Measurements from ENCODE around the gene RFNG.

The RFNG gene

DNA sequence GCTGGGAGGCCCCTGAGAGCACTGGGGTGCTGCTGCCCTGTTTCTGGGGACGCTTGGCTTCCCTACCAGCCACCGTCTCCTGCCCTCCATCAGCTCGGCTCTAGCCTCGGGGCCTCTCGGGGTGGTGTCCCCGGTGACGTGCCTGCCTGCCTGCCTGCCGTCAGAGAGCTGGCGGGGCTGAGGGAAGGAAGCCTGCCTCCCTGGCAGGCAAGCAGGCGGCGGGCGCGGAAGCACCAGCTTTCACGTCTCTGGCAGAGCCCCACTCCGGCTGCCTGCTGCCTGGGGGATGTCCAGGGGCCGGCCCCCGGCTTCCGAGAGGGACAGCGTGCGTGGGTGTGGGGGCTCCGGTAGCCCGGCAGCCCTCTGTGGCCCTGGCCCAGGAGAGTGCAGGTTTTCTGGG is 38.3 kb downstream of the RFNG start:
- no peaks in the 10 kb centered on the region for H3K36me3 ChIP-seq (ENCODE audit: low read length)
- no peak overlapping the region for H3K27ac ChIP-seq (ENCODE audit: low read depth, low read length)
- no peak overlapping the region for H3K4me2 ChIP-seq (ENCODE audit: low read depth, low read length, poor library complexity, severe bottlenecking)
- TF ChIP-seq CTCF (IDR thresholded peaks at IDR 0.05; ENCODE audit: insufficient read depth, low read length, poor library complexity, severe bottlenecking), result no peak
- TF ChIP-seq EZH2phosphoT487 (conservative IDR thresholded peaks at IDR 0.05; ENCODE audit: low read length), result no peak
- H3F3A ChIP-seq (ENCODE audit: insufficient read depth), result no peaks in the 10 kb centered on the region
- no peak overlapping the region for H3K9ac ChIP-seq (ENCODE audit: low read length)
- no peaks in the 10 kb centered on the region for H3K79me2 ChIP-seq (ENCODE audit: insufficient read depth, low read length)
- no peak overlapping the region for H3K4me3 ChIP-seq (ENCODE audit: insufficient read depth, low read length, poor library complexity, severe bottlenecking)
- H2AFZ ChIP-seq (ENCODE audit: low read depth, low read length, severe bottlenecking), result no peak overlapping the region
- H3K27me3 ChIP-seq (ENCODE audit: low read length), result no peaks in the 10 kb centered on the region
- H3K9me2 ChIP-seq (replicated peaks; ENCODE audit: insufficient read depth, low read length), result no peaks in the 10 kb centered on the region
- H3K9me3 ChIP-seq (ENCODE audit: insufficient read depth, low read length), result no peaks in the 10 kb centered on the region
- no peaks in the 10 kb centered on the region for H4K20me1 ChIP-seq (ENCODE audit: low read depth, low read length)

DNA sequence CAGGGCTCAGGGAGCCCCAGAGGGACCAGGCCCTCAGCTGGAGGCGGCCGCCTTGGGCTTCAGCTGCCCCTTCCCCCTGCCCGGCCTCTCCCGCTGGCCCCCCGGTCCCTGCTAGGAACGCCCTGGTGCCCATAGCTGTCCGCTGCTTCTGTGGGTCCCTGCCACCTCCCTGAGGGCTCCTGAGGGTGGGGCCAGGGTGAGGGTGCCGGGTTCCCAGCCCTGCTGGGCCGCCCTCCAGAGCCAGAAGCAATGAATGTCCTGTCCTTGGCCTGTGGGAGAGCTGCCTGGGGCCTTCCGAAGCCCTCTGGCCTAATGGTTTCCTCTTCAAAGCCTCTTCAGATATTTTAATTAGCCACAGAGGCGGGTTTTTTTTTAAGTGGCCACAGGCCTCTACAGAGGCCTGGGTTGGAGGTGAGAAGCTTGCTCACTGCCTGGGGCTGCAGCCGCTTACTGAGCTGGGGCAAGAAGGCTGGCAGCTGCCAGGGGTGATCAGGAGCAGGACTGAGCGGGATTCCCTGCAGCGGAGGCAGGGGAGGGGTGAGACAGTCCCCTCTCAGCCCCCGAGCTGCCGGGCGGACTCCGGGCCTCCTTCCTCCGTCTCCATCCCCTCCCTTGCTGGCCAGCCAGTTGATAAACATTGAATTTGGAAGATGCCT is 38.8 kb downstream of the RFNG start:
- no peak for TF ChIP-seq CTCF (IDR thresholded peaks at IDR 0.05; ENCODE audit: insufficient read depth, low read length, poor library complexity, severe bottlenecking)
- no peak for TF ChIP-seq EZH2phosphoT487 (conservative IDR thresholded peaks at IDR 0.05; ENCODE audit: low read length)
- no peaks in the 10 kb centered on the region for H4K20me1 ChIP-seq (ENCODE audit: low read depth, low read length)
- H3K36me3 ChIP-seq (ENCODE audit: low read length), result no peaks in the 10 kb centered on the region
- H3K27me3 ChIP-seq (ENCODE audit: low read length), result no peaks in the 10 kb centered on the region
- no peak overlapping the region for H3K9ac ChIP-seq (ENCODE audit: low read length)
- H3K9me3 ChIP-seq (ENCODE audit: insufficient read depth, low read length), result no peaks in the 10 kb centered on the region
- H2AFZ ChIP-seq (ENCODE audit: low read depth, low read length, severe bottlenecking), result no peak overlapping the region
- no peaks in the 10 kb centered on the region for H3K79me2 ChIP-seq (ENCODE audit: insufficient read depth, low read length)
- no peak overlapping the region for H3K4me2 ChIP-seq (ENCODE audit: low read depth, low read length, poor library complexity, severe bottlenecking)
- H3F3A ChIP-seq (ENCODE audit: insufficient read depth), result no peaks in the 10 kb centered on the region
- H3K4me3 ChIP-seq (ENCODE audit: insufficient read depth, low read length, poor library complexity, severe bottlenecking), result no peak overlapping the region
- no peaks in the 10 kb centered on the region for H3K9me2 ChIP-seq (replicated peaks; ENCODE audit: insufficient read depth, low read length)
- no peak overlapping the region for H3K27ac ChIP-seq (ENCODE audit: low read depth, low read length)

DNA sequence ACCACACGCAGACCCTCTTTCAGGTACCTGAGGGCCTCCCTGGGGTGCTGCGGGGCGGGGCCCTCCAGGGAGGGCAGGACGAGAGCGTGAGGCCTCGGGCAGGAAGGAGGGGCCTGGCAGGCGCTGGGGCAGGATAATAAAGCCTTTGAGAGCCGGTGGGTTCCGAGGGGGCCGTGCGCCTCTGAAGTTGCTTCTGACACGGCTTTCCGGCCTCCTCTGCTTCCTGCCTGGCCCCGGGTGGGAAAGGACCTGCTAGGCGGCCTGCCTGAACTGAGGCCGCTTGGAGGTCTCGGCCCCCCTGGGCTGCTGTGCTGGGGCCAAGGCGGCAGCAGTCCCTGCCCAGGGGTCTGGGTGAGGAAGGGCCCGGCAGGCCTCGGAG is 39.4 kb downstream of the RFNG start:
- Histone ChIP-seq H2AFZ (ENCODE audit: low read depth, low read length, severe bottlenecking) (no peak overlapping the region), H3K27ac (ENCODE audit: low read depth, low read length) (no peak overlapping the region), H3K9ac (ENCODE audit: low read length) (no peak overlapping the region), H3K4me3 (ENCODE audit: insufficient read depth, low read length, poor library complexity, severe bottlenecking) (no peak overlapping the region), H3K4me2 (ENCODE audit: low read depth, low read length, poor library complexity, severe bottlenecking) (no peak overlapping the region), H4K20me1 (ENCODE audit: low read depth, low read length) (no peaks in the 10 kb centered on the region), H3F3A (ENCODE audit: insufficient read depth) (no peaks in the 10 kb centered on the region), H3K9me3 (ENCODE audit: insufficient read depth, low read length) (no peaks in the 10 kb centered on the region), H3K27me3 (ENCODE audit: low read length) (no peaks in the 10 kb centered on the region), H3K9me2 (replicated peaks; ENCODE audit: insufficient read depth, low read length) (no peaks in the 10 kb centered on the region), H3K79me2 (ENCODE audit: insufficient read depth, low read length) (no peaks in the 10 kb centered on the region), H3K36me3 (ENCODE audit: low read length) (no peaks in the 10 kb centered on the region)
- no peak for TF ChIP-seq EZH2phosphoT487 (conservative IDR thresholded peaks at IDR 0.05; ENCODE audit: low read length)

DNA sequence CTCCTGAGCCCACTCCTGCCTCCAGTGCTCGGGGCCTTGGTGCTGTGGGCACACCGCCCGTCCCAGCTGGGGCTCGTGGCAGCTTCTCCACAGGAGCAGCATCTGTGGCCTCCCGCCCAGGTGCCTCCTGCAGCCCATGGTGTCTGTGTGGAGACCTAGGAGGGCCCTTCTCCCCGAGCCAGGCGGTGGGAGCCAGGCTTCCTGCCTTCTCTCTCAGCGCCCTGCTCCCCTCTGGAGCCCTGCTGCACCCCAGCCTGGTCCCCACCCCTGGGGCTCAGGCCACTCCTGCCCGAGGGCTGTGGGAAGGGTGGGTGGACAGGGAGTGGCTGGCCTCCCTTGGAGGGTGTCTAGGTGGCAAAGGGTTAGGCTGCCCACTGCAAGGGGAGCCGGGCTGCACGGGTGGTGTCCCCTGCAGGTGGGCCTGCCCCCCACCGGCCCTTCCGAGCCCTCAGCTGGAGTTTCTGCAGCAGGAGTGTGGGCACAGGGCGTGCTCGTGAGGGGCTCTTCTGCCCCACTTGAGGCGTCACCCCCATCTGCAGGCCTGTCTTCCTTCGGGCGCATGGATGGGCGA is 39.9 kb downstream of the RFNG start:
- H3K79me2 ChIP-seq (ENCODE audit: insufficient read depth, low read length), result no peaks in the 10 kb centered on the region
- no peaks in the 10 kb centered on the region for H3K36me3 ChIP-seq (ENCODE audit: low read length)
- H3K9me2 ChIP-seq (replicated peaks; ENCODE audit: insufficient read depth, low read length), result no peaks in the 10 kb centered on the region
- H3F3A ChIP-seq (ENCODE audit: insufficient read depth), result no peaks in the 10 kb centered on the region
- H2AFZ ChIP-seq (ENCODE audit: low read depth, low read length, severe bottlenecking), result no peak overlapping the region
- H3K9ac ChIP-seq (ENCODE audit: low read length), result no peak overlapping the region
- TF ChIP-seq EZH2phosphoT487 (conservative IDR thresholded peaks at IDR 0.05; ENCODE audit: low read length) (no peak), CTCF (IDR thresholded peaks at IDR 0.05; ENCODE audit: insufficient read depth, low read length, poor library complexity, severe bottlenecking) (no peak)
- no peak overlapping the region for H3K4me3 ChIP-seq (ENCODE audit: insufficient read depth, low read length, poor library complexity, severe bottlenecking)
- no peaks in the 10 kb centered on the region for H3K9me3 ChIP-seq (ENCODE audit: insufficient read depth, low read length)
- H4K20me1 ChIP-seq (ENCODE audit: low read depth, low read length), result no peaks in the 10 kb centered on the region
- no peaks in the 10 kb centered on the region for H3K27me3 ChIP-seq (ENCODE audit: low read length)
- no peak overlapping the region for H3K4me2 ChIP-seq (ENCODE audit: low read depth, low read length, poor library complexity, severe bottlenecking)
- no peak overlapping the region for H3K27ac ChIP-seq (ENCODE audit: low read depth, low read length)

Data from SU-DHL-6 (cell line).